LNCAP (cell line): ENCODE data around the gene SPAG16.

Experiments used
- CTCF ChIP-seq: fragments of 450-650 bp; IDR thresholded peaks from 2 replicates; pipeline ENCODE4 v1.5.1; 2017; ENCODE audit warnings: mild to moderate bottlenecking

Gene SPAG16

GRCh38 chr2:214217599-214217998, 933.3 kb downstream of the SPAG16 start:
- TF ChIP-seq CTCF = no peak

DNA sequence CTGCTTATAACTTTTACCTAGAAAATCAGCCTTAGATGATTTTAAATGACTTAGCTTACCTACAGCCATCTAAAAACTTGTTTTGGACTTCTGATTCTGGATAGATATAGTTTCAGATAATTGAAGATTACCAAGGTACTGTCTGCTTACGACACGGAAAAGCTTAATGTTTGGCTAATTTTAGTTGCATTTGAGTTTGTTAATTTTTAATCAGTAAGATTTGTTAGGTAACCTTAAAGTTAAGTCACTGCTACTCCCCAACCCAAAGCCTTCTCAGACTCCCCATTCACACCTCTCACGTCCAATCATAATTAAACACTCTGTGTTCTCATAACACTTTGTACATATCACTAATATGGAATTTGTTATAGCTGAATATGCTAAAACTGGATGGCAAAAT, 936.0 kb downstream of the SPAG16 start:
- no peak for TF ChIP-seq CTCF

DNA sequence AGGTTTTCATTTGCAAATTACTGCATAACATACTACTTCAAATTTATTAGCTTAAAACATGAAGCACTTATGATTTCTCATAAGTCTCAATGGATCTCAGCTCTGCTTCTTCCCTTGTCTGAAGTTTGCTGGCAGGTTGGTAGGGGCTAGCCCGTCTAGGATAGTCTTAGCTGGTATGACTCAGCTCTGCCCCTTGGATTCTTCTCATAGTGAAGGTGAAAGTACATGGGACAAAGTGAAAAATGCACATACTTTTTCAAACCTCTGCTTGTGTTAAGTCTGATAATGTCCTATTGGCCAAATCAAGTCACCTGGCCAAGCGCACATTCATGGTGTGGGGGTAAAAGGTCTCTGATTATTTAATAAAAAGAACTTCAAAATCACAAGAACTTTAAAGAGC, 941.8 kb downstream of the SPAG16 start:
- no peak for TF ChIP-seq CTCF

DNA sequence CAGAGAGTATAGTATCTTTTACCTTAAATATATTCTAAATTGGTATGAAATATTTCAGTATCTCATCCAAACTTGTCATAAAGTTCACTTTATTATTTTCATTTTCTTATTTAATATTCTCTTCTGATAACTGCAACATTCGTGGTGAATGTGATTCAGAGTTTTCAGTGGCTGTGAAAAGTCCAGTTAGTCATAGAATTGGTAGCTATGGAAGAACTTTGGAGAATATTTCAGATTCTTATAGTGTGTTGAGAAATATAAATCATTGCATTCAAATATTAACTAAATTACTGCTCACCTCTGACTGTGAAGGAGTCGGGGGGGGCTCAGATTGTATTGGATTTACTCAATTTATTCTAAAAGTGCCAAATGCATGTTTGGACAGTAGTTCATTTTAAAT, 948.0 kb downstream of the SPAG16 start:
- TF ChIP-seq CTCF = no peak

GRCh38 chr2:214233164-214233563, 948.9 kb downstream of the SPAG16 start:
- TF ChIP-seq CTCF = no peak

GRCh38 chr2:214242797-214243196, 958.5 kb downstream of the SPAG16 start:
- no peak for TF ChIP-seq CTCF

- TF ChIP-seq CTCF = no peak
Measured at GRCh38 chr2:214244847-214245246, 960.6 kb downstream of the SPAG16 start.

GRCh38 chr2:214246417-214246816, 962.2 kb downstream of the SPAG16 start:
- TF ChIP-seq CTCF = no peak
